Mesenchymal stem cell (in vitro differentiated cells and primary cell): ENCODE measurements around the gene EEFSEC.

Source experiments
- DNase-seq: peaks from one replicate; pipeline ENCODE4 v3.0.0-alpha.2; 2013
- H2AFZ ChIP-seq: one replicate; pipeline ENCODE4 v1.6.1; 2013; ENCODE audit warnings: low read depth, mild to moderate bottlenecking, control low read depth, inconsistent platforms, low read length, moderate library complexity
- H2AK5ac ChIP-seq: 2 replicates; pipeline ENCODE4 v1.6.1; 2013; ENCODE audit warnings: low read length, moderate library complexity, mild to moderate bottlenecking, inconsistent platforms; ENCODE audit not compliant: severe bottlenecking
- H2BK120ac ChIP-seq: one replicate; pipeline ENCODE4 v1.6.1; 2013; ENCODE audit warnings: low read depth, mild to moderate bottlenecking, inconsistent platforms, low read length, moderate library complexity
- H2BK12ac ChIP-seq, 2 experiments: one replicate each; pipeline ENCODE4 v1.6.1; 2013; ENCODE audit warnings: inconsistent platforms in 2 of 2, low read length in 2 of 2, mild to moderate bottlenecking in 2 of 2, moderate library complexity in 2 of 2, control low read depth in 1 of 2
- H2BK15ac ChIP-seq: one replicate; pipeline ENCODE4 v1.6.1; 2013; ENCODE audit warnings: mild to moderate bottlenecking, low read depth, inconsistent platforms; ENCODE audit not compliant: poor library complexity, severe bottlenecking
- H2BK5ac ChIP-seq: 2 replicates; pipeline ENCODE4 v1.6.1; 2013; ENCODE audit warnings: low read depth, mild to moderate bottlenecking, low read length, control low read depth, inconsistent platforms; ENCODE audit not compliant: poor library complexity, severe bottlenecking
- H3K14ac ChIP-seq, 2 experiments: one replicate each; pipeline ENCODE4 v1.6.1; 2013; ENCODE audit warnings: inconsistent platforms in 2 of 2, low read length in 2 of 2, control low read depth in 1 of 2, mild to moderate bottlenecking in 1 of 2, moderate library complexity in 1 of 2
- H3K18ac ChIP-seq, 2 experiments: one replicate each; pipeline ENCODE4 v1.6.1; 2013; ENCODE audit warnings: inconsistent platforms in 2 of 2, low read length in 2 of 2, control low read depth in 1 of 2, low read depth in 1 of 2, mild to moderate bottlenecking in 1 of 2
- H3K23ac ChIP-seq, 2 experiments: one replicate each; pipeline ENCODE4 v1.6.1; 2013; ENCODE audit warnings: inconsistent platforms in 2 of 2, low read length in 2 of 2, mild to moderate bottlenecking in 2 of 2, moderate library complexity in 2 of 2, control low read depth in 1 of 2
- H3K27ac ChIP-seq: 2 replicates; pipeline ENCODE4 v1.5.1; 2013; ENCODE audit warnings: mild to moderate bottlenecking, moderate library complexity, low read length, control low read depth, inconsistent platforms; ENCODE audit not compliant: poor library complexity, severe bottlenecking
- H3K27me3 ChIP-seq, 2 experiments: 2 replicates each; pipeline versions ENCODE4 v1.6.1 to v1.7.0; 2013; ENCODE audit warnings: low read length in 2 of 2, mild to moderate bottlenecking in 2 of 2, moderate library complexity in 2 of 2, control low read depth in 1 of 2, inconsistent platforms in 1 of 2; ENCODE audit not compliant: control insufficient read depth in 1 of 2, insufficient read depth in 1 of 2
- H3K36me3 ChIP-seq, 2 experiments: 2 replicates each; pipeline versions ENCODE4 v1.6.1 to v1.7.0; 2013; ENCODE audit warnings: low read length in 2 of 2, control low read depth in 1 of 2, inconsistent platforms in 1 of 2, low read depth in 1 of 2, mild to moderate bottlenecking in 1 of 2; ENCODE audit not compliant: insufficient read depth in 2 of 2, control insufficient read depth in 1 of 2
- H3K4ac ChIP-seq, 2 experiments: one replicate each; pipeline ENCODE4 v1.6.1; 2013; ENCODE audit warnings: inconsistent platforms in 2 of 2, low read length in 2 of 2, mild to moderate bottlenecking in 2 of 2, moderate library complexity in 2 of 2, control low read depth in 1 of 2, low read depth in 1 of 2
- H3K4me1 ChIP-seq: 2 replicates; pipeline ENCODE4 v1.6.1; 2013; ENCODE audit warnings: low read depth, low read length, control low read depth; ENCODE audit not compliant: control insufficient read depth, insufficient read depth
- H3K4me2 ChIP-seq: 2 replicates; pipeline ENCODE4 v1.6.1; 2013; ENCODE audit warnings: low read length, mild to moderate bottlenecking, inconsistent platforms; ENCODE audit not compliant: poor library complexity, severe bottlenecking
- H3K4me3 ChIP-seq, 2 experiments: 2 replicates each; pipeline versions ENCODE4 v1.5.1 to v1.7.0; 2013; ENCODE audit warnings: low read length in 2 of 2, mild to moderate bottlenecking in 2 of 2, control low read depth in 1 of 2, low read depth in 1 of 2; ENCODE audit not compliant: insufficient read depth in 1 of 2
- H3K79me1 ChIP-seq: replicated peaks from 2 replicates; pipeline ENCODE4 v1.6.1; 2013; ENCODE audit warnings: mild to moderate bottlenecking, control low read depth, low read length, inconsistent platforms; ENCODE audit not compliant: poor library complexity, severe bottlenecking
- H3K9ac ChIP-seq: 2 replicates; pipeline ENCODE4 v1.7.0; 2013; ENCODE audit warnings: mild to moderate bottlenecking, low read length, moderate library complexity
- H3K9me3 ChIP-seq: 2 replicates; pipeline ENCODE4 v1.7.0; 2013; ENCODE audit warnings: mild to moderate bottlenecking, low read length; ENCODE audit not compliant: control insufficient read depth
- H4K8ac ChIP-seq: one replicate; pipeline ENCODE4 v1.6.1; 2013; ENCODE audit warnings: inconsistent platforms, mild to moderate bottlenecking, low read length, moderate library complexity
- H4K91ac ChIP-seq: one replicate; pipeline ENCODE4 v1.6.1; 2013; ENCODE audit warnings: mild to moderate bottlenecking, low read length, inconsistent platforms
- WGBS: methylation state at CpG from one replicate; pipeline ENCODE4 v1.1.7; 2013; ENCODE audit warnings: mixed read lengths; 5-methylcytosine and 5-hydroxymethylcytosine counted together

The EEFSEC gene

DNA sequence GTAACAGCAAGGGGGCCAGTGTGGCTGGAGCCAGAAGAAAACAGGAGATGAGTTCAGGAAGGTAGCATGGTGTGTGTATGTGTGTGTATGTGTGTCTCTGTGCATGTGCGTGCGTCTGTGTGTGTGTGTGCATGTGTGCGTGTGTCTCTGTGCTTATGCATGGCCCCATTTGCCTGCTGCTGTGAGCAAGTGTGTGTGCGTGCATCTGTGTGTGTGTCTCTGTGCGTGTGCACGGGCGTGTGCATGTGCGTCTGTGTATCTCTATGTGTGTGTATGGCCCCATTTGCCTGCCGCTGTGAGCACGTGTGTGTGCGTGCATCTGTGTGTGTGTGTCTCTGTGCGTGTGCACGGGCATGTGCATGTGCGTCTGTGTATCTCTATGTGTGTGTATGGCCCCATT lies 7.1 kb upstream of the EEFSEC start:
- Histone ChIP-seq H3K4me1 (peaks cover 2% of the 10 kb centered on the region), H3K27ac (no peak overlapping the region), H3K36me3 (peaks cover 0 to 5% of the 10 kb centered on the region in 2 experiments), H2BK5ac (no peak overlapping the region), H3K4me3 (no peak overlapping the region), H2BK120ac (no peak overlapping the region), H3K79me1 (no peaks in the 10 kb centered on the region), H4K91ac (no peak overlapping the region), H3K4me2 (no peak overlapping the region), H2BK15ac (no peak overlapping the region), H3K18ac (no peak overlapping the region), H2AK5ac (no peak overlapping the region), H3K14ac (no peak overlapping the region), H2BK12ac (no peak overlapping the region), H3K23ac (no peak overlapping the region), H3K27me3 (peaks cover 0 to 25% of the 10 kb centered on the region in 2 experiments), H4K8ac (no peak overlapping the region), H3K9ac (no peak overlapping the region), H3K4ac (no peak overlapping the region), H2AFZ (no peak overlapping the region), H3K9me3 (no peaks in the 10 kb centered on the region)
- DNase-seq: no peak
- WGBS: 98% methylated on average over 14 of the region's 14 CpGs

- H3K14ac ChIP-seq: no peak overlapping the region
- DNase-seq: no peak
- H4K8ac ChIP-seq: no peak overlapping the region
- H2BK15ac ChIP-seq: no peak overlapping the region
- no peak overlapping the region for H3K27ac ChIP-seq
- no peak overlapping the region for H3K9ac ChIP-seq
- no peak overlapping the region for H3K4ac ChIP-seq
- H2AK5ac ChIP-seq: no peak overlapping the region
- H3K4me1 ChIP-seq: peaks cover 4% of the 10 kb centered on the region
- no peak overlapping the region for H3K23ac ChIP-seq
- no peak overlapping the region for H3K4me3 ChIP-seq
- no peak overlapping the region for H3K4me2 ChIP-seq
- no peak overlapping the region for H2BK5ac ChIP-seq
- H2BK120ac ChIP-seq: no peak overlapping the region
- no peaks in the 10 kb centered on the region for H3K79me1 ChIP-seq
- H2BK12ac ChIP-seq: no peak overlapping the region
- H3K27me3 ChIP-seq: peaks cover 0 to 15% of the 10 kb centered on the region in 2 experiments
- H3K18ac ChIP-seq: no peak overlapping the region
- 82% methylated on average over 5 of the region's 5 CpGs for WGBS
- no peak overlapping the region for H4K91ac ChIP-seq
- no peak overlapping the region for H2AFZ ChIP-seq
- no peaks in the 10 kb centered on the region for H3K9me3 ChIP-seq
- peaks cover 0 to 5% of the 10 kb centered on the region in 2 experiments for H3K36me3 ChIP-seq
Observed at GRCh38 chr3:128149650-128150049, 3.6 kb upstream of the EEFSEC start.

- DNase-seq: no peak
- Histone ChIP-seq H3K9ac (no peak overlapping the region), H2AFZ (no peak overlapping the region), H3K14ac (no peak overlapping the region), H2BK12ac (no peak overlapping the region), H3K18ac (no peak overlapping the region), H3K4me2 (no peak overlapping the region), H3K23ac (no peak overlapping the region), H3K4me1 (peaks cover 1% of the 10 kb centered on the region), H3K27me3 (peaks cover 0 to 7% of the 10 kb centered on the region in 2 experiments), H2BK5ac (no peak overlapping the region), H2AK5ac (no peak overlapping the region), H4K91ac (no peak overlapping the region), H3K4me3 (no peak overlapping the region), H4K8ac (no peak overlapping the region), H2BK120ac (no peak overlapping the region), H2BK15ac (no peak overlapping the region), H3K36me3 (peaks cover 0 to 5% of the 10 kb centered on the region in 2 experiments), H3K4ac (no peak overlapping the region), H3K9me3 (no peaks in the 10 kb centered on the region), H3K79me1 (peaks cover 6% of the 10 kb centered on the region), H3K27ac (no peak overlapping the region)
- WGBS: 94% methylated on average over 5 of the region's 5 CpGs
Observed at GRCh38 chr3:128151758-128152274, 1.5 kb upstream of the EEFSEC start.

DNA sequence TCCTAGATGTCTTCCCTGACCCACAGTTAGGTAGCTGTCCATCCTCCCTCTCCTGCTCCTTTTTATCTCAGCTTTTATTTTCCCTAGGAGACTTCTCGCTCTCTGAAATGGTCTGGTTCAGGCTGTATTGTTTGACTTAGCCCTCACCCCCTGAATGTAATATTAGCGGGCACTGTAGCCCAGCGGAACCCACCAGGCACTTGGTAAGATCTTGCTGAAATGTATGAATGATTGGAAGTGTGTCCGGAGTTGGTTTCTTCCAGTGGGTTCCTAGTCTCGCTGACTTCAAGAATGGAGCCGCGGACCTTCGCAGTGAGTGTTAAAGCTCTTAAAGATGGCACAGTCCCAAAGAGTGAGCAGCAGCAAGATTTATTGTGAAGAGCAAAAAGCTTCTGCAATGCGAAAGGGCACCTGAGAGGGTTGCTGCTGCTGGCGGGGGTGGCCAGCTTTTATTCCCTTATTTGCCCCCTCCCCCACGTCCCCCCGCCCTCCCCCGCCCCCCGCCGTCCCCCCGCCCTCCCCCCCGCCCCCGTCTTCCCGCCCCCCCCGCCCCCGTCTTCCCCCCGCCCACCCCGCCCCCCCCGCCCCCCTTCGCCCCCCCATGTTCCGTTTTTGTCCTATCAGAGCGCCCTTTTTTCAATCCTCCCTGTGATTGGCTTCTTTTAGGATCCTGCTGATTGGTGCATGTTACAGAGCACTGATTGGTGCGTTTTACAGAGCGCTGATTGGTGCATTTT lies 694 bp upstream of the EEFSEC start:
- no peak overlapping the region for H4K91ac ChIP-seq
- H2BK12ac ChIP-seq: no peak overlapping the region
- no peak overlapping the region for H2AK5ac ChIP-seq
- H2BK15ac ChIP-seq: no peak overlapping the region
- H2BK5ac ChIP-seq: no peak overlapping the region
- no peak overlapping the region for H3K14ac ChIP-seq
- H3K9me3 ChIP-seq: peaks cover 3% of the 10 kb centered on the region
- H3K4ac ChIP-seq: no peak overlapping the region
- H3K36me3 ChIP-seq: peaks cover 0 to 10% of the 10 kb centered on the region in 2 experiments
- H3K27me3 ChIP-seq: peaks cover 0 to 7% of the 10 kb centered on the region in 2 experiments
- no peak overlapping the region for H3K23ac ChIP-seq
- peak overlapping the region in 1 of 2 experiments; percentile 89 for H3K4me3 ChIP-seq
- WGBS: 73% methylated on average over 10 of the region's 29 CpGs
- no peak overlapping the region for H3K18ac ChIP-seq
- no peak for DNase-seq
- H2AFZ ChIP-seq: no peak overlapping the region
- H3K4me1 ChIP-seq: peaks cover 1% of the 10 kb centered on the region
- peak overlapping the region; percentile 59 for H4K8ac ChIP-seq
- no peak overlapping the region for H2BK120ac ChIP-seq
- peak overlapping the region; percentile 66 for H3K4me2 ChIP-seq
- peak overlapping the region; percentile 12 for H3K27ac ChIP-seq
- H3K9ac ChIP-seq: peak overlapping the region; percentile 89
- peaks cover 6% of the 10 kb centered on the region for H3K79me1 ChIP-seq
